NCI-H1417 (cell line): ENCODE measurements around the gene C2orf66.

Experiments
- DNase-seq, 3 experiments: peaks; one replicate each; lab custom pipeline; 2025; lab: John Stamatoyannopoulos, UW

The C2orf66 gene

DNA sequence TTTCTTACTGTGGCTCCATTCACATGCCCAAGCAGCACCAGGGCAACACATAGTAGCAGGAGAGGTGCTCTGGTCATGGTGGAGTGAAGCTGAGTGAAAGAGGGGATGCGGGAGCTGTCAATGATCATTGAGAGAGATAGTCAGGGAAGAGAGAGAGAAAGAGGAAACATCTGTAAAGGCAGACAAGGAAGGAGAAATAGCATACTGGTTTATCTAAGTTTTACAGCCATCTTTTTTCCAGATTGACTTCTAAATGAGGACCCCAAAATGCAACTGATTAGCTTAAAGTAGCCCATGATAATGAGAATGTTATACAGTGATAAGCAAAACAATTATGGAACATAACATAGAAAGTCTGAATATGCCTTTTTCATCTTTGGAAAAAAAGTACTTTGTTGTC is at the start of gene C2orf66:
TSS of gene C2orf66 (minus strand) at position 96 of the 400 bp plus-strand sequence. CDS start at position 77, 19 bp downstream.
- DNase-seq, result no peak

DNA sequence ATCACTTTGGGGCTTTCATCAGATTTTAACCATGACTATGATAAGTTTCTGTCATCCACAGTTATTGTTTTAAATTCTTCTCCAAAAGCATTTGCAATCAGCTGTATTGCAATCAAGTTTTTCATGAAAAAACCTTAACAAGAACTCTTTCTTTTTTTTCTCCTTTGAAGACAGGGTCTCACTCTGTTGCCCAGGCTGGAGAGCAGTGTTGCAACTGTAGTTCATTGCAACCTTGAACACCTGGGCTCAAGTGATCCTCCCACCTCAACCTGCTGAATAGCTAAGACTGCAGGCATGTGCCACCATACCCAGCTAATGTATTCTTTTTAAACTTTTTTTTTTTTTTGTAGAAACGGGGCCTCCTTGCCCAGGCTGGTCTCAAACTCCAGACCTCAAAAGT is 45.5 kb upstream of the C2orf66 start:
- no peak for DNase-seq

DNA sequence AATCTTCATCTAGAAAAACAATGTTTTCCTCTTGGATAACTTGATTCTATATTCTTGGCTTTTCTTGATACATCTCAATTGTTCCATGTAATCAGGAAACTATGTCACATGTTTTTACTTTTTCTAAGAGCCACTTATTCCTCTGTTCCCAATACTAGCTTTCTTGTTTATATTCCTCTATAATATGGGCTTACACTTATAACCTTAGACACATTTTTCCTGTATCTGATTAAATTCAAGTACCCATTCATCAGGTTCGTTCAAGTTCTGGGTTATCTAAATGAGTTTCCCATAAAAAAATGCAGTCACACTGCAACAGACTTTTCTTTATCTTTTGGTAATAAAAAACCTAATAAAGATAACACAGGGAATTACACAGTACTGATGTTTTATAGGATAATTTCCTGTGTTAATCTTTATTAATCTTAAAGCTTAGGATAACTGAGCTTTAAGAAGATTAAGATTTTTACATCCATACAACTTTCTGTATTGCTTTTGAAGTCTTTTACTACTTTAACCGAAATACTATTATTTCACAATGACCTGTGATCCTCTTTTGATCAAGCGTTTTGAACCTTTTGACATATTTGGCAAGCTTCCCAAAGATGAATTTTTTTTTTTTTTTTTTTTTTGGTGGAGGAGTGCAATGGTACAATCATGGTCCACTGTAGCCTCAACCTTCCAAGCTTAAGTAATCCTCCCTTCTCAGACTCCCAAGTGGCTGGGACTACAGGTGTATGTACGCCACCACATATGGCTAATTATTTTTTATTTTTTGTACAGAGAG is 44.3 kb upstream of the C2orf66 start:
- DNase-seq, result no peak

DNA sequence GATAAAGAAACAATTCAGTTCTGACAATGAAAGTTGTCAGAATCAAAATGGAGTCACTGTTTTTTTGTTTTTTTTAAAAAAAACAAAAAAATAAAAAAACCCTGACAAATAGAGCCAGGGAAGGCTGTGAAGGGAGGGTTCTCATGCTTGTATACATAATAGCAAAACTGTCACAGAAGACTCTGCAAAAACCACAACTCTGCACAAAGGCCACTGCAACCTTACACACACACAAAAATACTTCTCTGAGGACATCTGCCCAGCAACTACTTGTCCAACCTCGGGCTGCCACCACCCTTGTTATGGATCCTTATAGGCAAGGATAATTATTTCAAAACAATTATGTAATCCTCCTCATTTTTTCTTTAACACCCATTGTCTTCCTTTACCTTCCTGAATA is 41.9 kb upstream of the C2orf66 start:
- DNase-seq, result no peak

DNA sequence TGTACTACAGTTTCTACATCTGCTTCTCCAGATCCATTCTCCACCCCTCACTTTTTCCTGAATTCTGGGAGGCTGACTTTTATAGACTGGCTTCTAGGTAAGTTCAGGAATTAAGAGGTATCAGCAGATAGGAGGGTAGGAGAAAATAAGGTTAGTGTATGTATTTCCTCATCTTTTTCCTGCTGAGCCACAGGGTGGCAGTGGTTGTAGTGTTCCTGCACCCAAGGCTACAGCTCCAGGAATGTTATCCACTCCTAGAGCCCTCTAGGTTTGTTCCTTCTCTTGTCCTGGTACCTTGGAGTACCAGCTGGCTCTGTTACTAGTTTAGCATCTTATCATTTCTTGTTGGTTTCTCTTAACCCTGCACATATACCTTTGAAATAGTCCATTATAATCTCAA is 40.7 kb upstream of the C2orf66 start:
- no peak for DNase-seq

DNA sequence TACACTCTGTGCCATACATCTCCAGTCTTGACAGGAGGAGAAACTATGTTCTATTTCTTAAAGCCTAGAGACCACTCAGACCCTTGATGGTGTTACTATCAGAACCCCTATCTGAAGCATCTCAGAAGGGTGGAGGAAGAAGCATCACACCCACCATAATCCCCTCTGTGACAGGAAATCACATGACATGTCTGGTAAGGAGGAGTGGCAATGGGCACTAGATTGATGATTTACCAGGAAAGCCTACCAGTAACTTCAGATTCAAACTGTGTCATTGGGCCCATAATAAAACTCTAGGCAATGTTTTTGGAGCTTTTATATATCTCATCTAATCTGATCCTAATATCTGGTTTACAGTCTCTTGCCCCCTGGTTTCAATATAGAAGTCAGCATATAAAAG is 37.1 kb upstream of the C2orf66 start:
- no peak for DNase-seq

DNA sequence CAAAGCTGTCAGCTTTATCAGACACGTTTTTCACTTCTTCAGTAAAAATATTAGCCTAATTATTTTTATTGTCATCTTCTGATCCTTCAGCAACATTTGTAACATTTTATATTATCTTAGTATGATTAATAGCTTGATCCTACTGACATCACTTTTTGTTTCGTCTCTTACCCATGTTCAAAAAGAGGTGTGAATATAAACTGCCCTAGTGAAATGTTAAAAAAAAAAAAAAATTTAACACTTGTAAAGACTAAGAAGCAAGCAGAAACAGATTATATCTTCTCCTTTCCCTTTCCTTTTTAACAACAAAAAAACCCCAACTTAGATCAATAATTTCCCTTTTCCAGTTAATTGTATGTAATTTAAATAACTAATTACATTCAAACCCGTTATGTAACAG is 36.2 kb upstream of the C2orf66 start:
- DNase-seq, result no peak

DNA sequence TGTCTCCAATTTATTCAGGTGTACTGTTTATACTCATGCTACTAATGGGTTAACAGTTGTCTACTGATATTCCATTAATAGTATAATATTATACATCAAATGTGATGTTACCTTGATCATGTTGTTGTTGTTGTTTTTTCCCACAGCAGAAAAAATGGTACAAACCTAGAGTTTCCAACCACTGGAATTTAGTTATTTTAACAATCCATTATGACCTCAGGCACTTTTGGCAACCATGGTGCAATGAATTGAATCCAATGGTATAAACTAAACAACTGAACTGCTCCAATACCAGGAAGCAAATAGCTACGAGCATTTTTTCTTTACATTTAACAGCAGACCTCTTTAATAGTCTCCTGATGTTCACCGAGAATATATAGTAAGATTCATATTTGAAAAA is 31.0 kb upstream of the C2orf66 start:
- no peak for DNase-seq

DNA sequence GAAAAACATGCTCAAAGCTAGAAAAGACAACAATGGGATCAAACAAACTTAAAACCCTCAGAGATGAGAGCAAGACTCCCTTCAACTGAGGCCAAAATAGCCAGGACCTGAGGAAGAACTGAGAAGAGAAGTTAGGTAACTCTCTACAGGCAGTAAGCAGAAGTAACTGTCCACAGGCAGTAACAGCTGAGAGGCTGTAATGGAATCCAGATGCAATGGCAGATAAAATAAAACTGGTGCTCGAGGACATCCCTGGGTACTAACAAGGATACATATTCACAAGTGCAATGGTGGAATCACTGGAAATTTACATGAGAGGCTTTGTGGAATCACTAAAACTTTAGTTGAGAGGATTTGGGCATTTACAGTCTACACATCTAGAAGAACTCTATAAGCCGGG is 30.4 kb upstream of the C2orf66 start:
- no peak for DNase-seq

DNA sequence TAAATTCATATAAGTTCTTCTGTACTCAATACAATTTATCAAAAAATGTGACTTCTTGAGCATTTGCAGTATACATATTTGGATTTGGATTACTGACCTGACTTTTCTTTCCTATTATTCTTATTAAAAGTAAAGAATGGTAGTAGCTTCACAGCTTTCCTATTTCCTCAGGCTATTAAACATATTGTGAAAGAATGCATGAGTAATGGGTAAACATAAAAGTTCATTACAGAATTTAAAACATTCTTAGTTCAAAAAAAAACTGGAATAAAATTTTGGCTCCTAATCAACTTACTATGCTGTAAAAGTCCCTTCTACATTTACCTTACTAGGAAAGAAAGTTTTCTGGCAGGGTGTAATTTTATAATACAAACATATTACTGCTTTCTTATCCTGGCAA is 27.3 kb upstream of the C2orf66 start:
- DNase-seq, result no peak

DNA sequence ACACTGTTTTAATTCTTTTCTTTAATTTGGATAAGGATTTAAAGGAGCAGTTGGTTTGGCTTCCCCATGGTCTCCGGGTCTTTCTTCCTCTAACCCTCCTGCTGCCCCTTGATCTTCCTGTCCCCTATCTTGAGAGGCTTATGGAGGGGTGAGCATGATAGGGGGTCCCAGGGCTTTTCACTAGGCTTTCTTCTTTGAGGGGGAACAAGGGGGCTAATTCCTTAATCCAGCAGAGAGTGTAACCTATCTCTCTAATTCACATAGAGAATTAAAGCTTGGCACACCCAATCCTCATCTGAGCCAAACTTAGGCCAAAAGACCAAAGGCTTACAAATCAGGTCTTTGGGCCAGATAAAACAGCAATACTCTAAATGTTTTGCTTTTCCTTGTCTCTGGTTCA is 21.5 kb upstream of the C2orf66 start:
- no peak for DNase-seq

DNA sequence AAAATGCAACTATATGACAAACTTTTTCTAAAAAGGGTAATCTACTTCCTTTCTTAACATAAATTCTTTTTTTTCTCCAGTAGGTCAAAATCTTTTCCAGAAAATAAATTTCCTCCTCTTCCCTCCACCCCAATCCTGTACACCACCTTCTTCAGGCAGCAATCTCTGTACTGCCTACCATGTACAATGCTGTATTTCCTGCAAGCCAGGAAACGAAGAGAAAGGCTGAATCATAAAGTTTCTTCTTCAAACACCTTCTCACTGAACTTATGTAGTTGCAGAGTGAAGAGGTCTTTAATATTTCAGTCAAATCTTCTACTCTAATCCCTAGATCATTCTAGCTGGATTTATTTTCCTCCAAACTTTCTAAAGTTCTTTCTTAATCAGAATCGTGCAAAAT is 18.2 kb upstream of the C2orf66 start:
- DNase-seq, result no peak

DNA sequence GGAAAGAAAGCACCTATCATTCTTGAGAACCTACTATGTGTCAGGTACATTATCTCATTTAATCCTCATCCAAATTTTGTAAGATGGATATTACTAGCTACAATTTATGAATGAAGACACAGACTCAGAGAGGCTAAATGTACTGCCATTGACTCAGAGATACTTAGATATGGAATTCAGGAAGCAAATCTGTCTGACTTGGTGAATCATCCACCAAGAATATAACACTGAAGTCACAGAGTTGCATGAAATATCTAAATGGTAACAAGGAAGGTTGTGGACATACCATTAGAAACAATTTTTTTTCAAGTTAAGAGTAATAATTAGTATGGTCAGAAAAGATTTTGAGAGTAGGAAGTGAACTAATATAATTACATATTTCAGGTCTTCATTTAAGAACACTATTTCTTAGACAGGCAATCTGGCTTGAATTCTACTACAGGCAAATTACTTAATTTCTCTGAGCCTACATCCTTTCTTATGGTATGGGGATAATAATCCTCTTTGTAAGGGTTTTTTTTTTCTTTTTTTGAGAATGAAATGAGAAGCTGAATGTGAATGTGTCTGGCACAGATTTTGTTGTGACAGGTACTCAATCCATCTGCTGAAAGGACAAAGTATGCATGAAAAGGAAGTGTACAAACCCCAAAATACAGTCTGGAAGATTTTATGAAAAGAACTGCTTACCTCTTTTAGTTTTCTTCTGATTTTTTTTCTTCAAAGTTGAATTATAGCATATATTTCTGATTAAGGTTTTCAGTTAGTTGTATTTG is 14.8 kb upstream of the C2orf66 start:
- no peak for DNase-seq

DNA sequence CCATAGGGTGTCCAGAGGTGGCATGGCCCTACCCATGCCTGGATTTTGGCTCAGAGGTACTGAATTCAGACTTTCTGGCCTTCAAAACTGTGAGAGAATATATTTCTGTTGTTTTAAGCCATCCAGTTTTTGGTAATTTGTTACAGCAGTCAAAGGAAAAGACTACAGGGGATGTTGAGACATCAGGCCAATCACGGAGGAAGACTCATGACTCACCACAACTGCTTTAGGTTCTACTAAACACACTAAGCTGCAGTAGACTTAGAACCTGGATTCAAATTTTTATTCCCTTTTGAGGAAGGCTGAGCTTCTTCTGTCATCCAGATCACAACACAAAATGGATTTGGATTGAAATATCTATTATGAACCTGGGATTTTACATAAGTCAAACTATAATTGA is 12.0 kb upstream of the C2orf66 start:
- DNase-seq, result no peak

DNA sequence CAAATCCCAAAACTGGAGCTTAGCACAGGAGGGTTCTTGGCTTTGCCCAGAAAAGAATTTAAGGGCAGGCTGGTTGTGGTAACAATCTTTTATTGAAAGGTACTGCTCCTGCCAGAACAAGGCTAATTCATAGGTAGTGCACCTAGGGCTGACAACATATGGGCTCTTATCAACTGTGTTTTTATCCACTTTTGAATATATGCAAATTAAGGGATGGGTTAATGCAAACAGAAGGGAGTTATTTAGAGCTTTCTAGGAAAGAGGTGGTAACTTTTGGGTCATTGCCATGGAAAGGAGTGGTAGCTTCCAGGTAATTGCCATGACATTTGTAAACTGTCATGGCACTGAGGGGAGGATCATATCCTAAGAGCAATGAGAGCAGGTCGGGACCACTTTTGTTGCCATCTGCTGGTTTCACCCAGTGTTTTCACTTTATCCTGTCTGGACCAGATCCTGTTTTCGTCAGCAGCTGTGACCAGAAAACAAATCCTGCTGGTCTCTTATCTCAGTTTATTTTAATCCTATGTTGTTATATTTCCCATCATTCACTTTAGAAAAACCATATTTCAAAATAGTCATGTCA is 981 bp downstream of the C2orf66 start:
- no peak for DNase-seq

DNA sequence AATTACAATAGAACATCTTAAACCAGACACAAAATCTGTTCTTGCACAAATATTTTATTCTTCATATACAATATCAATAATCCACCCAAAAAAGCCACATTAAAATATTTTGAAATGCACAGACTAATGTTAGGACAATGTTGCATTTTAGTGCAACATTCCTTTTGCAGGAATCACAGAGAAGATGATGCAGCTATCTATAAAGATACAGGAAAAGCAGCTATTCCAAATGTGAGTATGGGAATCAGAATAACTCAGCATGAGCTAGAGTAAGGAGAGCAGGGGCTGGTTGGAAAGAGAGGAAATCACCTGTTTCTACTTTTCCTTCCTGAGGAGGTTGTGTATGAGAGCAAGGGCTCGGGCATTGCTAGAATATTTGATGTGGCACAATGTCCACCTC is 4.8 kb downstream of the C2orf66 start:
- no peak for DNase-seq

DNA sequence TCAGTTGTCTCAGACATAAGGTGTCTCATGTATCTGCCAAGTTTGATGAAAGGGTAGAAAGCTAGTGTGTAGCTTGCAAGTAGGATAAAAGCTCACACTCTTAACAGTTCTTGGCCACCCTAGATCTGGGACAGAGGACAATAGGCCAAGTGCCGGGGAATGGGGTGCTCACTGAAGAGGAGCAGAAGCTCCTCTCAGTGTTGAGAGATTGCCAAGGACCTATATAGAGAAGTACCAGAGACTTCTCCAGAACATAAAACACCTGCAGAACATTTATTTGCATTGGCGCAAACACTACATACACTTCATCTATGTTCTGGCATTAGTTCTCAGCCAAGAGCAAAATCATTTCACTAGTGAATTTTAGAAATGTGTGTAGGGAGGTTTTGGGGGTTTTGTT is 6.8 kb downstream of the C2orf66 start:
- DNase-seq, result no peak

DNA sequence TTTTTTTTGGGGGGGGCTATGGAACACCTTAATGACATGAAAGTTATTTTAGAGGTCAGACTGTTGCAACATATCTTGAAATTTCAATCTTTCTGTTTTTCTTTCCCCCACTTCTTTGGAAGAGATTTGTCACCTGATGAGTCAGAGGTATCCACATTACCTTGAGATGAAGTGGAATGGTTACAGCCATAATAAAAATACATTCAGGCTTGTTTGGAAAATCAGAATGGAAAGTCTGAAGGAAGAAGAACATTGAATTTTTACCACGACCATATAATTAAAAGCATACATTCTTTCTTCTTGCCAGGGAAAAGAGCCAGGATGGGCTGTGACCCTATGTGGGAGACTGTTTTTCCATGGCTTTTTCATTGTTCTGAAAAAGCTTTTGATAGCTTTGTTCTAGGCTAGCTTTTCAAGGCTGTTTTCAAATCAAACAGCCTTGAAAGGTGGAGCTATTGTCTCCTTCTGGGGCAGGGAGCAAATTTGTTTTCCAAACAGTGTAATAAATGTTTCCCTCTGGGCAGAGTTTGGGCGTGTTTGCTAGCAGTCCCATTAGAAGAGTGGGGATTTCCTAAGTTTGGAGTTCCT is 7.4 kb downstream of the C2orf66 start:
- DNase-seq, result no peak

DNA sequence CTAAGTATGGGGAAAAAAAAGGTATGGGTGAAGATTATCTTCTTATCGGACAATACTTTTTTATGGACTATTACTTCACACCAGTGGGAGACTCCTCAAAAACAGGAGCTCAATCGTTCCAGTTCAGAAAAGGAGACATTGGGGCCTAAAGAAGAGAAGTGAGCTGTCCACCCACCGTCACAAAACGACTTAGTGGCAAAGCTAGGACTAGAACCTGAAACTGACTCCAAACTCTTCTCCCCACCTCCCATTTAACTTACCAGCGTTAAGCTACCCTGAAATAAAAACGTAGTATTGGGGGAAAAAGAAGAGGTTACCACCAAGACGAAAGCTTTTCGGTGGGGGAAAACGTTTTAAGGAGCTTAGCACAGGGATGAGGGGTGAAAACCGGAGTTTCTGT is 10.2 kb downstream of the C2orf66 start:
- DNase-seq, result peak in 1 of 3 experiments; percentile 54

DNA sequence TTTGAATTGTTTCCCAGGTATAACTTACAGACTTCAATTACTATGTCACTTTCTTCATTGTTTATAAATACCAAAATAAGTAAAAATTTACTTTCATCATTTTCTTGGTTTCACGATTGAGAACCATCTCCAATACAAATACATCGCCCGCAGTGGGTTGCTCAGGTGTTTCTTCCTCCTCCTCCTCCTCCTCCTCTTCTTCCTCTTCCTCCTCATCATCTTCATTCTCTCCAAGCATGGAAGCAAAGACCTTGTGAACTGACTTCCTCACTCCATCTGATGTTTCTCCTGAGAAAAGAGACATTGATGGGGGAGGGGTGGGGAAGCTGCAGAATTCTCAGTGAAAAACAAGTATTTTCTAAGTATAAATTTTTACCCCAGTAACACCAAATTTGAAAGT is 16.3 kb downstream of the C2orf66 start:
- DNase-seq, result no peak

DNA sequence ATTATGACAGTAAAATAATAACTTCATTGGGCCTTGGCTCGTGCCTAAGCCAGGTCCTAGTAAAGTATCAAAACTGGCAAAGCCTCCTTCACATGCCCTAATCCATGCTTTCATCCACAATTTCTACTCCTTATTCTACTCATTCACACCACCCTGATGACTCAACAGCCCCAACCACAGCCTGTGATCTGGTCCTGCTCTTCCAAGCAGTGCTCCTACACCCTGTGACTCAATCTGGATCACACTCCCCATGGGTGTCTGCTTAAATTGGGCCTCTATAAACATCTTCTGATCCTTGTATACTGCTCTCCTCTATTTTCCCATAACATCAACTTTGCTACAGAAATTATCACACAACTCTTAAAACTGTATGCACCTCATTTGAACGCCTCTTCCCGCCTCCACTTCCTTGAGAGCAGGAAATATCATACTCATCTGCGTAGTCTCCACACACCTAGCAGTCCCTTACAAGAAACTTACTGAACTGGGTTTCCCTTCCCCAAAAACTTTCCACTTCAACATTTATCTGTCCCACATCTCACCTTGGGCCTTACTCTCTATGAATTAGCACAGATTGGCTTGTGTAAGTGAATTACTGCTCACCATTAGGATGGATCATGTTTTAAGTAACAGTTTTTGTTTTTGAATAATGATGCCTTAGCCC is 25.6 kb downstream of the C2orf66 start:
- no peak for DNase-seq

DNA sequence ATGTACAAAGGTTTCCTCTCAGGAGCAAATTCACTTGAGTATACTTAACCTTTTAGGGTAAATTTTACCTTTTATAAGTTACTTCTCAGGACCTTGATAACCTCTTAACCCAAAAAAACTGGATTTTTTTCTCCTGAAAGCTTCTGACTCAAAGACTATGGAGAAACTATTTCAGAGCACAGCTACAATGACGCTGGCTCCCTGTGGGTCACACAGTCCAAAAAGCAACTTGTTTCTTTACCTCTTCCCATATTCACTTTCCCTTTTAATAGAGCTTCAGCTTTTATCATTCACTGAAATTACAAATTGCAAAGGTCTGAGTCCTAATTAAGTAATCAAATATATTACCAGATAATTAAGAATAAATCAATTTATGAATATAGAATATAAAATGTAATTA is 42.1 kb downstream of the C2orf66 start:
- no peak for DNase-seq
